Testis (tissue), 3 donors: ENCODE results near the gene PLA2R1. TPM values are rescaled to one million over a fixed set of nuclear protein-coding genes. Genes with fewer than 3 reads are reported as not detected.
A peak's percentile ranks its signal among the peaks of the same experiment; 100 is the strongest.

Experiments
- DNase-seq: peaks from one replicate; pipeline ENCODE4 v3.0.0-alpha.2; 2019
- H3K27ac ChIP-seq, 2 donors: fragments of 200-600 bp; sonication (generic); one replicate each; pipeline ENCODE4 v1.5.1; 2019
- H3K27me3 ChIP-seq: fragments of 200-600 bp; sonication (generic); one replicate; pipeline ENCODE4 v1.5.1; 2019
- H3K36me3 ChIP-seq: fragments of 200-600 bp; sonication (generic); one replicate; pipeline ENCODE4 v1.5.1; 2017; ENCODE audit warnings: low read depth; ENCODE audit errors: missing control alignments
- H3K4me1 ChIP-seq: fragments of 200-600 bp; sonication (generic); one replicate; pipeline ENCODE4 v1.5.1; 2019
- H3K4me3 ChIP-seq, 2 donors: fragments of 200-600 bp; sonication (generic); one replicate each; pipeline ENCODE4 v1.5.1; 2017 to 2019
- H3K9me3 ChIP-seq: fragments of 200-600 bp; sonication (generic); one replicate; pipeline ENCODE4 v1.5.1; 2017
- CTCF ChIP-seq, 3 experiments: fragments of 450-650 bp in 2 of 3; fragments of 200-600 bp in 1 of 3; sonication (generic) in 1 of 3; IDR thresholded peaks; one replicate each; pipeline ENCODE4 v1.5.1; 2016 to 2019; ENCODE audit warnings: antibody characterized with exemption in 3 of 3, mild to moderate bottlenecking in 2 of 3, moderate library complexity in 1 of 3
- POLR2A ChIP-seq: fragments of 450-650 bp; IDR thresholded peaks from one replicate; pipeline ENCODE4 v1.6.1; 2017; ENCODE audit warnings: antibody characterized with exemption, mild to moderate bottlenecking, moderate library complexity
- WGBS, 2 donors: methylation state at CpG; one replicate each; pipeline ENCODE4 v1.1.5; 2018; 5-methylcytosine and 5-hydroxymethylcytosine counted together
- intact Hi-C: fragments of 100-400 bp; cut with DNase I; formaldehyde crosslinking; loops from one replicate; pipeline ENCODE4 v1.15.1; 2023; ENCODE audit warnings: low total_unique reads
- polyA plus RNA-seq: library from polyadenylated mRNA; stranded (reverse); fragments of 350-450 nt; fragmentation: Illumina TruSeq; extraction: RNeasy Lipid Tissue Mini Kit (QIAGEN cat#74804); gene quantifications from one replicate; pipeline ENCODE4 v1.2.3, GENCODE V29; 2014; ENCODE audit warnings: low read depth, low replicate concordance; ENCODE audit not compliant: insufficient read depth
- total RNA-seq, 2 donors: library from RNA; depleted of rRNA; stranded (reverse); fragments of >200 nt; gene quantifications; one replicate each; pipeline ENCODE4 v1.2.3, GENCODE V29; 2016

The PLA2R1 gene
- total and polyA plus RNA-seq, 3 donors from 2014 or later: 3.4 to 5.3 (median 5.0) TPM

GRCh38 chr2:160028431-160029269, 33.8 kb downstream of the PLA2R1 start:
- Histone ChIP-seq H3K4me1 (peaks cover 8% of the 10 kb centered on the region), H3K9me3 (no peaks in the 10 kb centered on the region), H3K36me3 (no peaks in the 10 kb centered on the region), H3K4me3 (no peak overlapping the region), H3K27ac (no peak overlapping the region), H3K27me3 (no peaks in the 10 kb centered on the region)
- TF ChIP-seq CTCF (IDR thresholded peaks at IDR 0.05) (no peak), POLR2A (no peak)
- DNase-seq: no peak
- 49 to 74% methylated on average over 10 of the region's 10 CpGs for WGBS, 2 donors
- intact Hi-C loops: no loop called here

- Histone ChIP-seq H3K4me1 (no peaks in the 10 kb centered on the region), H3K4me3 (no peak overlapping the region), H3K27ac (no peak overlapping the region), H3K9me3 (no peaks in the 10 kb centered on the region), H3K27me3 (no peaks in the 10 kb centered on the region), H3K36me3 (no peaks in the 10 kb centered on the region)
- TF ChIP-seq POLR2A (no peak), CTCF (IDR thresholded peaks at IDR 0.05) (peak in 1 of 3 experiments; percentile 45)
- 93 to 100% methylated on average over 1 of the region's 1 CpG for WGBS, 2 donors
- no peak for DNase-seq
- intact Hi-C loops: no loop called here
Measured at GRCh38 chr2:160022162-160022561, 40.3 kb downstream of the PLA2R1 start.

- H3K36me3 ChIP-seq: no peaks in the 10 kb centered on the region
- no peaks in the 10 kb centered on the region for H3K4me1 ChIP-seq
- TF ChIP-seq CTCF (IDR thresholded peaks at IDR 0.05): no peak
- no peak for TF ChIP-seq POLR2A
- H3K9me3 ChIP-seq: no peaks in the 10 kb centered on the region
- intact Hi-C loops: no loop called here
- no peaks in the 10 kb centered on the region for H3K27me3 ChIP-seq
- no peak overlapping the region for H3K4me3 ChIP-seq
- no peak overlapping the region for H3K27ac ChIP-seq
- no peak for DNase-seq
- WGBS, 2 donors: 92 to 98% methylated on average over 2 of the region's 2 CpGs
Measured at GRCh38 chr2:160019374-160020090, 42.9 kb downstream of the PLA2R1 start.

- Histone ChIP-seq H3K4me3 (no peak overlapping the region), H3K4me1 (no peaks in the 10 kb centered on the region), H3K27ac (no peak overlapping the region), H3K36me3 (no peaks in the 10 kb centered on the region), H3K9me3 (no peaks in the 10 kb centered on the region), H3K27me3 (no peaks in the 10 kb centered on the region)
- no peak for DNase-seq
- WGBS, 2 donors: 79 to 85% methylated on average over 6 of the region's 6 CpGs
- TF ChIP-seq POLR2A: no peak
- no peak for TF ChIP-seq CTCF (IDR thresholded peaks at IDR 0.05)
- intact Hi-C loops: no loop called here
Measured at GRCh38 chr2:160015746-160016145, 46.7 kb downstream of the PLA2R1 start.
